GM12872 (cell line): ENCODE data around the gene ME1.

ENCODE experiments used
- TF ChIP-seq, protein P1 (sequence below): IDR thresholded peaks from 3 replicates; pipeline ENCODE4 v1.5.1; 2011; ENCODE audit warnings: low read depth, mild to moderate bottlenecking, low read length, moderate library complexity; ENCODE audit not compliant: insufficient read depth

The ME1 gene

DNA sequence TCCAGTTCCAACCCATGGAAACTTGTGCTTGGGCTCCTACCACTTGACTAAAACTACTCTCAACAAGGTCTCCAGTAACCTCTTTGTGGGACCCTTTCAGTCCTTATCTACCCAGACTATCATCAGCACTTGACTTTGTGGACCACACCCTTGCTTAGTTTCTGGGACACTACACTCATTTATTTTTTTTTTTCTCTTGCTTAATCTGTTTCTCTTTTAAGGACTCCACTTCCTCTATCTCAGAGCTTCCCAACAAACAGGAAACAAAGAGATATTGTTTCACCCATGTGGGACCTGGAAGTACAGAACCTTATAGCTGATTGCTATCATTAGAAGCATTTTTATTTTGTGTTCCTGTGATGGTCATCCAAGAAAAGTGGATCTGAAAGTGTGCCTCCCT lies 28.8 kb upstream of the ME1 start:
- TF ChIP-seq, protein P1, sequence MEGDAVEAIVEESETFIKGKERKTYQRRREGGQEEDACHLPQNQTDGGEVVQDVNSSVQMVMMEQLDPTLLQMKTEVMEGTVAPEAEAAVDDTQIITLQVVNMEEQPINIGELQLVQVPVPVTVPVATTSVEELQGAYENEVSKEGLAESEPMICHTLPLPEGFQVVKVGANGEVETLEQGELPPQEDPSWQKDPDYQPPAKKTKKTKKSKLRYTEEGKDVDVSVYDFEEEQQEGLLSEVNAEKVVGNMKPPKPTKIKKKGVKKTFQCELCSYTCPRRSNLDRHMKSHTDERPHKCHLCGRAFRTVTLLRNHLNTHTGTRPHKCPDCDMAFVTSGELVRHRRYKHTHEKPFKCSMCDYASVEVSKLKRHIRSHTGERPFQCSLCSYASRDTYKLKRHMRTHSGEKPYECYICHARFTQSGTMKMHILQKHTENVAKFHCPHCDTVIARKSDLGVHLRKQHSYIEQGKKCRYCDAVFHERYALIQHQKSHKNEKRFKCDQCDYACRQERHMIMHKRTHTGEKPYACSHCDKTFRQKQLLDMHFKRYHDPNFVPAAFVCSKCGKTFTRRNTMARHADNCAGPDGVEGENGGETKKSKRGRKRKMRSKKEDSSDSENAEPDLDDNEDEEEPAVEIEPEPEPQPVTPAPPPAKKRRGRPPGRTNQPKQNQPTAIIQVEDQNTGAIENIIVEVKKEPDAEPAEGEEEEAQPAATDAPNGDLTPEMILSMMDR, result no peak

- TF ChIP-seq, protein P1, result no peak
These were observed 12.7 kb upstream of the ME1 start for GRCh38 chr6:83443516-83443915.

GRCh38 chr6:83442752-83443151 lies 11.9 kb upstream of the ME1 start:
- TF ChIP-seq, protein P1, result no peak

- TF ChIP-seq, protein P1, result no peak
These were observed 8.3 kb upstream of the ME1 start for GRCh38 chr6:83439201-83439600.

GRCh38 chr6:83436674-83437073 lies 5.8 kb upstream of the ME1 start:
- TF ChIP-seq, protein P1, result no peak

- TF ChIP-seq, protein P1, result no peak
These were observed 2.3 kb upstream of the ME1 start for GRCh38 chr6:83433177-83433576.

DNA sequence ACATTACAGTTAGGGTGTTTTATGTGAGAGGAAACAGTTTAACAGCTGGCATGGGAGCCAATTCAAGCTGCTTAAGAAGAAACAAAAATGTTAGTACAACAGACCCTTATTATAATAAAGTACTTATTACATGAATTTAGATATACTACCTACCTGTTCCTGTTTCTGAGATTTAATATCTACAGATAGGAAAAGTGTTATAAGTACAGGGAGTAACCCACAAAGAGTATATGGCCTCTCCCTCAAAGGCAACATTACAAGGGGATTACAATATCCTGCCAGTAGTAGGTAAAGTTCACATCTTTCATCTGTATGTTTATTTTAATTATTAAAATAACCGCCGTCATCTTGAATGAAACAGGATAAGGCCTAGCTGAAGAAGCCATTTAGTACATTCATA lies 1.8 kb upstream of the ME1 start:
- TF ChIP-seq, protein P1, result no peak

- TF ChIP-seq, protein P1, result no peak
These were observed 799 bp upstream of the ME1 start for GRCh38 chr6:83431545-83432155.
